ENCODE data around the gene WASL. TPM values are rescaled to one million over a fixed set of nuclear protein-coding genes. Genes with fewer than 3 reads are reported as not detected.
"Not testable (repeated sequence)": the region's sequence is repeated elsewhere in the genome, so short reads cannot be mapped to it uniquely, and the experiment has no call there.

Gene WASL
- total RNA-seq, 2 donors from 2014 or later: 37.7 to 64.9 TPM

GRCh38 chr7:123787220-123788007, 38.6 kb upstream of the WASL start:
- Histone ChIP-seq H3K27me3 (replicated peaks; ENCODE audit: insufficient read depth) (no peaks in the 10 kb centered on the region), H3K36me3 (no peaks in the 10 kb centered on the region), H3K4me3 (no peak overlapping the region), H3K27ac (no peak overlapping the region), H3K9me3 (no peaks in the 10 kb centered on the region), H3K4me1 (replicated peaks) (no peaks in the 10 kb centered on the region)
- intact Hi-C loops (cut with DNase I): no loop called here
- TF ChIP-seq POLR2AphosphoS5 (IDR thresholded peaks at IDR 0.05) (no peak), POLR2A (IDR thresholded peaks at IDR 0.05) (no peak)
- TF ChIP-seq, protein P1, sequence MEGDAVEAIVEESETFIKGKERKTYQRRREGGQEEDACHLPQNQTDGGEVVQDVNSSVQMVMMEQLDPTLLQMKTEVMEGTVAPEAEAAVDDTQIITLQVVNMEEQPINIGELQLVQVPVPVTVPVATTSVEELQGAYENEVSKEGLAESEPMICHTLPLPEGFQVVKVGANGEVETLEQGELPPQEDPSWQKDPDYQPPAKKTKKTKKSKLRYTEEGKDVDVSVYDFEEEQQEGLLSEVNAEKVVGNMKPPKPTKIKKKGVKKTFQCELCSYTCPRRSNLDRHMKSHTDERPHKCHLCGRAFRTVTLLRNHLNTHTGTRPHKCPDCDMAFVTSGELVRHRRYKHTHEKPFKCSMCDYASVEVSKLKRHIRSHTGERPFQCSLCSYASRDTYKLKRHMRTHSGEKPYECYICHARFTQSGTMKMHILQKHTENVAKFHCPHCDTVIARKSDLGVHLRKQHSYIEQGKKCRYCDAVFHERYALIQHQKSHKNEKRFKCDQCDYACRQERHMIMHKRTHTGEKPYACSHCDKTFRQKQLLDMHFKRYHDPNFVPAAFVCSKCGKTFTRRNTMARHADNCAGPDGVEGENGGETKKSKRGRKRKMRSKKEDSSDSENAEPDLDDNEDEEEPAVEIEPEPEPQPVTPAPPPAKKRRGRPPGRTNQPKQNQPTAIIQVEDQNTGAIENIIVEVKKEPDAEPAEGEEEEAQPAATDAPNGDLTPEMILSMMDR (IDR thresholded peaks at IDR 0.05): no peak
- WGBS: 92% methylated on average over 3 of the region's 3 CpGs
- DNase-seq (ENCODE audit: low spot score): no peak

DNA sequence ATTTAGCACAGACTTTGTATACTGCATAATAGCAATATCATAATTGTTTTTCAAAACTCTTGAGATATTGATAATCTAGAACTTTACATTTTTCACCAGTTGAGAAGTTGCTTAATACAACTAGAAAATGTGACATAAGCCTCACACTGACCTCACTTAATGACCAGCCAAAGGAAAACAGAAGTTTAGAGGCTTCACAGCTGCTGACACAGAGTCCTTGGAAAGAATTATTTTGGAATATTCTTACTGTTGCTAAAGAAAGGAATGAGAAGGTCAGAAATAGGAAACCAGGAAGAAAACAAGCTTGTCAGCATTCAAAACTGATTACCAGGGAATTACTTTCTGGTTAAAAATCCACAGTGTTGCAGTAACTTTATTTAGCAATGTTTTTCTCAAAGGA, 35.5 kb upstream of the WASL start:
- Histone ChIP-seq H3K9me3 (no peaks in the 10 kb centered on the region), H3K4me1 (replicated peaks) (no peaks in the 10 kb centered on the region), H3K27me3 (replicated peaks; ENCODE audit: insufficient read depth) (no peaks in the 10 kb centered on the region), H3K4me3 (no peak overlapping the region), H3K36me3 (no peaks in the 10 kb centered on the region), H3K27ac (no peak overlapping the region)
- TF ChIP-seq POLR2AphosphoS5 (IDR thresholded peaks at IDR 0.05) (no peak), POLR2A (IDR thresholded peaks at IDR 0.05) (no peak)
- TF ChIP-seq, protein P1 (IDR thresholded peaks at IDR 0.05): no peak
- no peak for DNase-seq (ENCODE audit: low spot score)
- intact Hi-C loops (cut with DNase I): no loop called here

- H3K36me3 ChIP-seq: no peaks in the 10 kb centered on the region
These were observed 35.0 kb upstream of the WASL start for GRCh38 chr7:123783820-123784219.

GRCh38 chr7:123782071-123782798, 33.4 kb upstream of the WASL start:
- 53% methylated on average over 2 of the region's 2 CpGs for WGBS
- DNase-seq (ENCODE audit: low spot score): no peak
- Histone ChIP-seq H3K27me3 (replicated peaks; ENCODE audit: insufficient read depth) (no peaks in the 10 kb centered on the region), H3K27ac (no peak overlapping the region), H3K9me3 (no peaks in the 10 kb centered on the region), H3K4me3 (no peak overlapping the region), H3K36me3 (no peaks in the 10 kb centered on the region), H3K4me1 (replicated peaks) (no peaks in the 10 kb centered on the region)
- intact Hi-C loops (cut with DNase I): no loop called here
- no peak for TF ChIP-seq POLR2A (IDR thresholded peaks at IDR 0.05)
- TF ChIP-seq, protein P1 (IDR thresholded peaks at IDR 0.05): no peak
- no peak for TF ChIP-seq POLR2AphosphoS5 (IDR thresholded peaks at IDR 0.05)

More at GRCh38 chr7:123783820-123784219, 35.0 kb upstream of the WASL start:
- no peak for TF ChIP-seq POLR2AphosphoS5 (IDR thresholded peaks at IDR 0.05)
- no peak for TF ChIP-seq POLR2A (IDR thresholded peaks at IDR 0.05)
- TF ChIP-seq, protein P1 (IDR thresholded peaks at IDR 0.05): no peak
- Histone ChIP-seq H3K27ac (no peak overlapping the region), H3K9me3 (no peaks in the 10 kb centered on the region), H3K4me1 (replicated peaks) (no peaks in the 10 kb centered on the region), H3K27me3 (replicated peaks; ENCODE audit: insufficient read depth) (no peaks in the 10 kb centered on the region), H3K4me3 (no peak overlapping the region)
- intact Hi-C loops (cut with DNase I): no loop called here
- WGBS: 52% methylated on average over 3 of the region's 3 CpGs
- DNase-seq (ENCODE audit: low spot score): no peak

DNA sequence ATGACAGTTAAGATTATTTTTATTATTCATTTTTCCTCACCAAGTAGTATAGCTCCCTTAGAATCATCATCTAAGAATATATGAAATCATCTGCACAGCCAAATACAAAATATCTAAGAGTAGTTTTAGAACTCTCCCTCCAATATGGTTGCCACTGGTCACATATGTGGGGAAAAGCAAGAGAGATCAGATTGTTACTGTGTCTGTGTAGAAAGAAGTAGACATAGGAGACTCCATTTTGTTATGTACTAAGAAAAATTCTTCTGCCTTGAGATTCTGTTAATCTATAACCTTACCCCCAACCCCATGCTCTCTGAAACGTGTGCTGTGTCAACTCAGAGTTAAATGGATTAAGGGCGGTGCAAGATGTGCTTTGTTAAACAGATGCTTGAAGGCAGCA, 31.7 kb upstream of the WASL start:
- 48% methylated on average over 2 of the region's 2 CpGs for WGBS

More for the DNA sequence above, 31.7 kb upstream of the WASL start:
- intact Hi-C loops (cut with DNase I); H3K4me3 ChIP-seq; H3K27ac ChIP-seq; H3K4me1 ChIP-seq (replicated peaks); H3K9me3 ChIP-seq; H3K36me3 ChIP-seq; H3K27me3 ChIP-seq (replicated peaks; ENCODE audit: insufficient read depth); DNase-seq (ENCODE audit: low spot score): not testable (repeated sequence)
